ENCODE data around the gene USH2A.

The USH2A gene

GRCh38 chr1:216212826-216213225, 210.4 kb downstream of the USH2A start (continued):
- TF ChIP-seq YY1 (tag by site-specific recombination; IDR thresholded peaks at IDR 0.05) (no peak), ZNF146 (tag by site-specific recombination; IDR thresholded peaks at IDR 0.05) (no peak), ZEB2 (tag by site-specific recombination; IDR thresholded peaks at IDR 0.05) (no peak), ZNF174 (tag by site-specific recombination; IDR thresholded peaks at IDR 0.05) (no peak), ZNF549 (tag by site-specific recombination; IDR thresholded peaks at IDR 0.05) (no peak), ZNF324 (tag by site-specific recombination; IDR thresholded peaks at IDR 0.05) (no peak), ZNF302 (tag by site-specific recombination; IDR thresholded peaks at IDR 0.05; ENCODE audit: low read depth) (no peak), RBAK (tag by site-specific recombination; IDR thresholded peaks at IDR 0.05) (no peak), ZNF423 (tag by site-specific recombination; IDR thresholded peaks at IDR 0.05) (no peak), ZNF140 (tag by site-specific recombination; IDR thresholded peaks at IDR 0.05) (no peak), ZNF341 (tag by site-specific recombination; IDR thresholded peaks at IDR 0.05; ENCODE audit: low read depth) (no peak), ZNF19 (tag by site-specific recombination; IDR thresholded peaks at IDR 0.05; ENCODE audit: low read depth) (no peak), ZNF48 (tag by site-specific recombination; IDR thresholded peaks at IDR 0.05) (no peak)
- TF ChIP-seq, protein P1, sequence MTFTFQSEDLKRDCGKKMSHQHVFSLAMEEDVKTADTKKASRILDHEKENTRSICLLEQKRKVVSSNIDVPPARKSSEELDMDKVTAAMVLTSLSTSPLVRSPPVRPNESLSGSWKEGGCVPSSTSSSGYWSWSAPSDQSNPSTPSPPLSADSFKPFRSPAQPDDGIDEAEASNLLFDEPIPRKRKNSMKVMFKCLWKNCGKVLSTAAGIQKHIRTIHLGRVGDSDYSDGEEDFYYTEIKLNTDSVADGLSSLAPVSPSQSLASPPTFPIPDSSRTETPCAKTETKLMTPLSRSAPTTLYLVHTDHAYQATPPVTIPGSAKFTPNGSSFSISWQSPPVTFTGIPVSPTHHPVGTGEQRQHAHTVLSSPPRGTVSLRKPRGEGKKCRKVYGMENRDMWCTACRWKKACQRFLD (tag by site-specific recombination; IDR thresholded peaks at IDR 0.05) = no peak

GRCh38 chr1:216210081-216210480, 213.2 kb downstream of the USH2A start:
- no peaks in the 10 kb centered on the region for H3K9me3 ChIP-seq (ENCODE audit: control insufficient read depth, insufficient read depth, low read depth, low read length)
- H3K36me3 ChIP-seq (ENCODE audit: control insufficient read depth in 2 of 2, insufficient read depth in 1 of 2, low read length in 2 of 2) = no peaks in the 10 kb centered on the region
- CTCF ChIA-PET = interaction anchor here (1.5 to 1.9 kb wide), 2 partner anchors 11 kb away, joined by 8 read pairs; no protein-coding TSS in a partner anchor
- H3K4me3 ChIP-seq (ENCODE audit: low read depth, low read length) = no peak overlapping the region
- POLR2A ChIA-PET = no interaction called here
- H3K27ac ChIP-seq (ENCODE audit: extremely low read depth, low read depth, low read length) = no peak overlapping the region
- H3K4me1 ChIP-seq (ENCODE audit: control insufficient read depth, insufficient read depth, low read length) = no peaks in the 10 kb centered on the region
- no peak for TF ChIP-seq ZNF174 (tag by site-specific recombination; IDR thresholded peaks at IDR 0.05)
- no peak for TF ChIP-seq KLF17 (tag by site-specific recombination; IDR thresholded peaks at IDR 0.05)
- TF ChIP-seq, protein P2, sequence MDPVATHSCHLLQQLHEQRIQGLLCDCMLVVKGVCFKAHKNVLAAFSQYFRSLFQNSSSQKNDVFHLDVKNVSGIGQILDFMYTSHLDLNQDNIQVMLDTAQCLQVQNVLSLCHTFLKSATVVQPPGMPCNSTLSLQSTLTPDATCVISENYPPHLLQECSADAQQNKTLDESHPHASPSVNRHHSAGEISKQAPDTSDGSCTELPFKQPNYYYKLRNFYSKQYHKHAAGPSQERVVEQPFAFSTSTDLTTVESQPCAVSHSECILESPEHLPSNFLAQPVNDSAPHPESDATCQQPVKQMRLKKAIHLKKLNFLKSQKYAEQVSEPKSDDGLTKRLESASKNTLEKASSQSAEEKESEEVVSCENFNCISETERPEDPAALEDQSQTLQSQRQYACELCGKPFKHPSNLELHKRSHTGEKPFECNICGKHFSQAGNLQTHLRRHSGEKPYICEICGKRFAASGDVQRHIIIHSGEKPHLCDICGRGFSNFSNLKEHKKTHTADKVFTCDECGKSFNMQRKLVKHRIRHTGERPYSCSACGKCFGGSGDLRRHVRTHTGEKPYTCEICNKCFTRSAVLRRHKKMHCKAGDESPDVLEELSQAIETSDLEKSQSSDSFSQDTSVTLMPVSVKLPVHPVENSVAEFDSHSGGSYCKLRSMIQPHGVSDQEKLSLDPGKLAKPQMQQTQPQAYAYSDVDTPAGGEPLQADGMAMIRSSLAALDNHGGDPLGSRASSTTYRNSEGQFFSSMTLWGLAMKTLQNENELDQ (tag by site-specific recombination; IDR thresholded peaks at IDR 0.05; ENCODE audit: low read depth) = no peak
- no peak for TF ChIP-seq ZNF112 (tag by site-specific recombination; IDR thresholded peaks at IDR 0.05)
- no peak for TF ChIP-seq GLI2 (tag by site-specific recombination; IDR thresholded peaks at IDR 0.05; ENCODE audit: borderline replicate concordance, low read depth)
- no peak for TF ChIP-seq SP3 (tag by site-specific recombination; IDR thresholded peaks at IDR 0.05)
- TF ChIP-seq, protein P3, sequence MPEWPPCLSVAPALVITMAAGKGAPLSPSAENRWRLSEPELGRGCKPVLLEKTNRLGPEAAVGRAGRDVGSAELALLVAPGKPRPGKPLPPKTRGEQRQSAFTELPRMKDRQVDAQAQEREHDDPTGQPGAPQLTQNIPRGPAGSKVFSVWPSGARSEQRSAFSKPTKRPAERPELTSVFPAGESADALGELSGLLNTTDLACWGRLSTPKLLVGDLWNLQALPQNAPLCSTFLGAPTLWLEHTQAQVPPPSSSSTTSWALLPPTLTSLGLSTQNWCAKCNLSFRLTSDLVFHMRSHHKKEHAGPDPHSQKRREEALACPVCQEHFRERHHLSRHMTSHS (tag by site-specific recombination; IDR thresholded peaks at IDR 0.05) = no peak
- no peak for TF ChIP-seq ZNF266 (tag by site-specific recombination; IDR thresholded peaks at IDR 0.05; ENCODE audit: low read depth)
- no peak for TF ChIP-seq ZEB2 (tag by site-specific recombination; IDR thresholded peaks at IDR 0.05)
- TF ChIP-seq AEBP2 (tag by site-specific recombination; IDR thresholded peaks at IDR 0.05; ENCODE audit: borderline replicate concordance) = no peak
- TF ChIP-seq ZNF645 (tag by site-specific recombination; IDR thresholded peaks at IDR 0.05) = no peak
- no peak for TF ChIP-seq PRDM1 (tag by site-specific recombination; IDR thresholded peaks at IDR 0.05)
- no peak for TF ChIP-seq YY1 (tag by site-specific recombination; IDR thresholded peaks at IDR 0.05)
- TF ChIP-seq ZNF521 (tag by site-specific recombination; IDR thresholded peaks at IDR 0.05) = no peak
- no peak for TF ChIP-seq ZNF211 (tag by site-specific recombination; IDR thresholded peaks at IDR 0.05; ENCODE audit: low read depth)
- no peak for TF ChIP-seq ZNF558 (tag by site-specific recombination; IDR thresholded peaks at IDR 0.05)
- TF ChIP-seq ZNF747 (tag by site-specific recombination; IDR thresholded peaks at IDR 0.05) = no peak
- TF ChIP-seq, protein P4, sequence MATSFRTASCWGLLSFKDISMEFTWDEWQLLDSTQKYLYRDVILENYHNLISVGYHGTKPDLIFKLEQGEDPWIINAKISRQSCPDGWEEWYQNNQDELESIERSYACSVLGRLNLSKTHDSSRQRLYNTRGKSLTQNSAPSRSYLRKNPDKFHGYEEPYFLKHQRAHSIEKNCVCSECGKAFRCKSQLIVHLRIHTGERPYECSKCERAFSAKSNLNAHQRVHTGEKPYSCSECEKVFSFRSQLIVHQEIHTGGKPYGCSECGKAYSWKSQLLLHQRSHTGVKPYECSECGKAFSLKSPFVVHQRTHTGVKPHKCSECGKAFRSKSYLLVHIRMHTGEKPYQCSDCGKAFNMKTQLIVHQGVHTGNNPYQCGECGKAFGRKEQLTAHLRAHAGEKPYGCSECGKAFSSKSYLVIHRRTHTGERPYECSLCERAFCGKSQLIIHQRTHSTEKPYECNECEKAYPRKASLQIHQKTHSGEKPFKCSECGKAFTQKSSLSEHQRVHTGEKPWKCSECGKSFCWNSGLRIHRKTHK (tag by site-specific recombination; IDR thresholded peaks at IDR 0.05) = no peak

Measured in HEK293 (cell line).